ENCODE measurements around the gene TOR1AIP1. TPM values are rescaled to one million over a fixed set of nuclear protein-coding genes. Genes with fewer than 3 reads are reported as not detected.

Gene TOR1AIP1
- total and polyA plus RNA-seq, 2 of the 4 experiments (the other 2 are of a cell fraction) = 20.7 to 64.5 TPM

DNA sequence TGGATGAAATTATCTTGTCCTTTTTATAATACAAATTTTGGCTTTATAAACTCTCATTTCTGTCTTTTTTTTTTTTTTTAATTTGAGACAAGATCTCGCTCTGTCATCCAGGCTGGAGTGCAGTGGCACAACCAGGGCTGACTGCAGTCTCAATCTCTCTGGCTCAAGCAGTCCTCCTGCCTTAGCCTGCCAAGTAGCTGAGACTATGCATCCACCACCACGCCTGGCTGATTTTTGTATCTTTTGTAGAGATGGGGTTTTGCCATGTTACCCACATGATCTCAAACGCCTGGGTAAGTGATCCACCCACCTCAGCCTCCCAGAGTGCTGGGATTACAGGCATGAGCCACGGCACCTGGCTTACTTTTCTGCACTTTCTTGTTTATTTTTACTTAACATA, 7.5 kb downstream of the TOR1AIP1 start:
- POLR2A ChIA-PET (ENCODE audit: unreplicated experiment) = no interaction called here
- no peak overlapping the region for H3K14ac ChIP-seq (replicated peaks; ENCODE audit: low read depth, low read length)

More for the DNA sequence above, 7.5 kb downstream of the TOR1AIP1 start:
- Histone ChIP-seq H2BK20ac (ENCODE audit: low read depth, low read length) (no peak overlapping the region), H4K5ac (ENCODE audit: low read depth, low read length) (no peak overlapping the region), H2AK5ac (ENCODE audit: low read depth, low read length) (no peak overlapping the region), H3K9me3 (ENCODE audit: control insufficient read depth, insufficient read depth, low read length) (no peaks in the 10 kb centered on the region), H2AFZ (replicated peaks; ENCODE audit: low read length, poor library complexity) (no peak overlapping the region), H3K4me2 (ENCODE audit: low read depth, low read length) (no peak overlapping the region), H3K4me1 (ENCODE audit: control insufficient read depth, insufficient read depth, low read length) (no peaks in the 10 kb centered on the region), H3K23ac (ENCODE audit: low read depth, low read length) (no peak overlapping the region), H3K4me3 (ENCODE audit: insufficient read depth, low read depth, low read length) (no peak overlapping the region), H4K20me1 (ENCODE audit: insufficient read depth, low read length) (no peaks in the 10 kb centered on the region), H3K56ac (ENCODE audit: extremely low read depth, insufficient read depth, low read length) (no peak overlapping the region), H3K79me1 (ENCODE audit: low read depth in 1 of 2, low read length in 2 of 2) (peaks cover 4 to 23% of the 10 kb centered on the region in 2 experiments; a peak in 3 of 4 replicates), H3K9ac (ENCODE audit: low read depth, low read length) (no peak overlapping the region), H3K18ac (ENCODE audit: low read depth, low read length) (no peak overlapping the region), H3K36me3 (ENCODE audit: control insufficient read depth, insufficient read depth, low read length) (peaks cover 28% of the 10 kb centered on the region), H2BK15ac (ENCODE audit: low read depth, low read length) (no peak overlapping the region), H3K27ac (ENCODE audit: insufficient read depth, low read length) (no peak overlapping the region), H3K9me1 (ENCODE audit: insufficient read depth, low read length) (no peaks in the 10 kb centered on the region), H2BK120ac (ENCODE audit: low read depth, low read length) (no peak overlapping the region), H3K27me3 (ENCODE audit: control insufficient read depth, insufficient read depth, low read length) (no peaks in the 10 kb centered on the region), H4K91ac (ENCODE audit: insufficient read depth, low read depth, low read length) (no peak overlapping the region), H2AK9ac (replicated peaks; ENCODE audit: low read depth, low read length, poor library complexity) (no peak overlapping the region), H4K8ac (ENCODE audit: low read depth in 2 of 2, low read length in 2 of 2) (no peak overlapping the region), H2BK5ac (ENCODE audit: low read depth, low read length, poor library complexity, severe bottlenecking) (no peak overlapping the region), H3K4ac (ENCODE audit: low read depth, low read length) (no peak overlapping the region)
- dilution Hi-C loops (cut with HindIII; ENCODE audit: low sequenced_read_pairs, unreplicated experiment) (no loop called here), in situ Hi-C loops (cut with MboI; ENCODE audit: low sequenced_read_pairs) (no loop called here), intact Hi-C loops (cut with micrococcal nuclease) (no loop called here)
- no peak for ATAC-seq (ENCODE audit: low read depth)
- no TSS peak for BruUV-seq (replicated peaks)
- TF ChIP-seq, protein P1, sequence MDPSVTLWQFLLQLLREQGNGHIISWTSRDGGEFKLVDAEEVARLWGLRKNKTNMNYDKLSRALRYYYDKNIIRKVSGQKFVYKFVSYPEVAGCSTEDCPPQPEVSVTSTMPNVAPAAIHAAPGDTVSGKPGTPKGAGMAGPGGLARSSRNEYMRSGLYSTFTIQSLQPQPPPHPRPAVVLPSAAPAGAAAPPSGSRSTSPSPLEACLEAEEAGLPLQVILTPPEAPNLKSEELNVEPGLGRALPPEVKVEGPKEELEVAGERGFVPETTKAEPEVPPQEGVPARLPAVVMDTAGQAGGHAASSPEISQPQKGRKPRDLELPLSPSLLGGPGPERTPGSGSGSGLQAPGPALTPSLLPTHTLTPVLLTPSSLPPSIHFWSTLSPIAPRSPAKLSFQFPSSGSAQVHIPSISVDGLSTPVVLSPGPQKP (IDR thresholded peaks at IDR 0.05; ENCODE audit: borderline replicate concordance, low read depth, low read length) = no peak
- TF ChIP-seq, protein P2, sequence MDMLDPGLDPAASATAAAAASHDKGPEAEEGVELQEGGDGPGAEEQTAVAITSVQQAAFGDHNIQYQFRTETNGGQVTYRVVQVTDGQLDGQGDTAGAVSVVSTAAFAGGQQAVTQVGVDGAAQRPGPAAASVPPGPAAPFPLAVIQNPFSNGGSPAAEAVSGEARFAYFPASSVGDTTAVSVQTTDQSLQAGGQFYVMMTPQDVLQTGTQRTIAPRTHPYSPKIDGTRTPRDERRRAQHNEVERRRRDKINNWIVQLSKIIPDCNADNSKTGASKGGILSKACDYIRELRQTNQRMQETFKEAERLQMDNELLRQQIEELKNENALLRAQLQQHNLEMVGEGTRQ (IDR thresholded peaks at IDR 0.05; ENCODE audit: low read depth, low read length) = no peak
- TF ChIP-seq RCOR1 (IDR thresholded peaks at IDR 0.05; ENCODE audit: insufficient replicate concordance, low read length) = no peak
- TF ChIP-seq RAD21 (IDR thresholded peaks at IDR 0.05; ENCODE audit: low read length) = no peak
- no peak for TF ChIP-seq MXI1 (IDR thresholded peaks at IDR 0.05; ENCODE audit: borderline replicate concordance, low read depth, low read length)
- TF ChIP-seq SMC3 (IDR thresholded peaks at IDR 0.05; ENCODE audit: low read depth, low read length) = no peak
- TF ChIP-seq CEBPB (IDR thresholded peaks at IDR 0.05; ENCODE audit: low read depth, low read length) = no peak
- no peak for TF ChIP-seq MAFK (IDR thresholded peaks at IDR 0.05; ENCODE audit: low read depth, low read length)
- CTCF ChIA-PET = no interaction called here
- WGBS, 2 experiments (ENCODE audit: extremely low coverage in 2 of 2, insufficient read length in 1 of 2) = no CpG with 5 or more reads among the region's 4 CpGs
- no peak for DNase-seq

Measured in IMR-90 (cell line).